ENCODE results near the gene VTI1A. TPM values are rescaled to one million over a fixed set of nuclear protein-coding genes. Genes with fewer than 3 reads are reported as not detected.

Gene VTI1A
- total RNA-seq, 1 experiment from 2014 or later = 28.6 TPM

GRCh38 chr10:112678581-112678980, 231.6 kb downstream of the VTI1A start:
- Mint-ChIP-seq H3K9me3 (ENCODE audit: low read depth, unreplicated experiment) (no peaks in the 10 kb centered on the region), H3K27me3 (ENCODE audit: unreplicated experiment) (no peaks in the 10 kb centered on the region), H3K27ac (ENCODE audit: unreplicated experiment) (no peak overlapping the region), H3K36me3 (ENCODE audit: insufficient read depth, unreplicated experiment) (no peaks in the 10 kb centered on the region), H3K4me3 (ENCODE audit: low read depth, unreplicated experiment) (no peak overlapping the region), H3K4me1 (ENCODE audit: low read depth, unreplicated experiment) (peaks cover 12% of the 10 kb centered on the region)
- no TSS peak for BruUV-seq (replicated peaks)
- intact Hi-C loops (cut with micrococcal nuclease; ENCODE audit: unreplicated experiment) = no loop called here
- no peak for TF ChIP-seq CTCF (IDR thresholded peaks at IDR 0.05; ENCODE audit: unreplicated experiment)
- no peak for DNase-seq
- CTCF ChIA-PET = no interaction called here

DNA sequence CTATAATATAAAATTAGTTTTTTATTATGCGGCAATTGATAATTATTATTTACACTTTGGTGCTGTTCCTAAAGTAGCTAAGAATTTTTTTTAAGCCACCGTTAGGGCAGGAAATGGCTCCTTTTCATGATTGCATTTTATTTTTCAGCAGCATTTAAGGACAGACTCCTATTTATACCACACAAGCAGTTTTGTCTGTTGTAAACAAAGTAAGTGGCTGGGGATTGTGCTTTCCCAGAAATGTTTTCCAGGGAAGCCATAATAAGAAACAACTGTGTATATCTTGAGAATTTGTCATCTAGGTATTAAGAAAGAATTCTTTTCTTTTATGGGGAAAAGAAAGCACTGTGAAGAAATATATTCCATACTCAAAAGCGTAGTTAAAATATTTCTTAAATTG, 232.0 kb downstream of the VTI1A start:
- Mint-ChIP-seq H3K9me3 (ENCODE audit: low read depth, unreplicated experiment) (no peaks in the 10 kb centered on the region), H3K27me3 (ENCODE audit: unreplicated experiment) (no peaks in the 10 kb centered on the region), H3K27ac (ENCODE audit: unreplicated experiment) (no peak overlapping the region), H3K4me1 (ENCODE audit: low read depth, unreplicated experiment) (peaks cover 8% of the 10 kb centered on the region), H3K4me3 (ENCODE audit: low read depth, unreplicated experiment) (no peak overlapping the region), H3K36me3 (ENCODE audit: insufficient read depth, unreplicated experiment) (no peaks in the 10 kb centered on the region)
- no peak for TF ChIP-seq CTCF (IDR thresholded peaks at IDR 0.05; ENCODE audit: unreplicated experiment)
- intact Hi-C loops (cut with micrococcal nuclease; ENCODE audit: unreplicated experiment) = no loop called here
- no TSS peak for BruUV-seq (replicated peaks)
- CTCF ChIA-PET = no interaction called here
- DNase-seq = no peak

DNA sequence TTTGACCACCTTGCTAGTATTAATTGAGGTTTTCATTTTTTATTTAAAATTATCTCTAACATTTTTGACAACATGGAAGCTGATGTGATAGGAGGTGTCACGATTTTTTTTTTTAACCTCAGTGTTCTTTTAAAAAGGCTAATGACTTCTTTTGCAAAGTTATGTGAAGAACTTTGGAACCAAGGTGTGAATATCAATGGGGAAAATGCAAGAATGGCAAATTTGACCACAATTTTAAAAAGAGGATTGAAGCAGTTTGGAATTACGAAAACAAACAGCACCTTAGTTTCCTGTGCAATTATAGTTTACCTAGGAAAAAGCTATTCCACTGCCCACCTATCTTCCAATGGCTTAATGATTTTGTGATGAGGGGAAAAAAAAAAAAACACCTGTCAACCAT, 232.4 kb downstream of the VTI1A start:
- Mint-ChIP-seq H3K27ac (ENCODE audit: unreplicated experiment) (no peak overlapping the region), H3K4me3 (ENCODE audit: low read depth, unreplicated experiment) (no peak overlapping the region), H3K36me3 (ENCODE audit: insufficient read depth, unreplicated experiment) (no peaks in the 10 kb centered on the region), H3K4me1 (ENCODE audit: low read depth, unreplicated experiment) (peaks cover 4% of the 10 kb centered on the region), H3K27me3 (ENCODE audit: unreplicated experiment) (no peaks in the 10 kb centered on the region), H3K9me3 (ENCODE audit: low read depth, unreplicated experiment) (no peaks in the 10 kb centered on the region)
- intact Hi-C loops (cut with micrococcal nuclease; ENCODE audit: unreplicated experiment) = no loop called here
- TF ChIP-seq CTCF (IDR thresholded peaks at IDR 0.05; ENCODE audit: unreplicated experiment) = no peak
- DNase-seq = no peak
- no TSS peak for BruUV-seq (replicated peaks)
- CTCF ChIA-PET = no interaction called here

- no peak overlapping the region for H3K27ac Mint-ChIP-seq (ENCODE audit: unreplicated experiment)
- H3K36me3 Mint-ChIP-seq (ENCODE audit: insufficient read depth, unreplicated experiment) = no peaks in the 10 kb centered on the region
- DNase-seq = no peak
- no peaks in the 10 kb centered on the region for H3K4me1 Mint-ChIP-seq (ENCODE audit: low read depth, unreplicated experiment)
- H3K9me3 Mint-ChIP-seq (ENCODE audit: low read depth, unreplicated experiment) = no peaks in the 10 kb centered on the region
- BruUV-seq (replicated peaks) = no TSS peak
- CTCF ChIA-PET = no interaction called here
- no peak for TF ChIP-seq CTCF (IDR thresholded peaks at IDR 0.05; ENCODE audit: unreplicated experiment)
- no peaks in the 10 kb centered on the region for H3K27me3 Mint-ChIP-seq (ENCODE audit: unreplicated experiment)
- intact Hi-C loops (cut with micrococcal nuclease; ENCODE audit: unreplicated experiment) = no loop called here
- H3K4me3 Mint-ChIP-seq (ENCODE audit: low read depth, unreplicated experiment) = no peak overlapping the region
These were observed 233.6 kb downstream of the VTI1A start for GRCh38 chr10:112680586-112680985.

Measured in Calu3 (cell line).